ENCODE data around the gene GFRA1.

Gene GFRA1

GRCh38 chr10:116272440-116273283 lies at the start of gene GFRA1:
Gene GFRA1 (minus strand): TSS chr10:116273206. CDS start chr10:116272029, 1,177 bp downstream.
- no peak for DNase-seq (ENCODE audit: low read depth)
- H3K4me3 ChIP-seq (ENCODE audit: low read depth, low read length), result no peak within 1 kb of the TSS
- no peak for TF ChIP-seq POLR2A (IDR thresholded peaks at IDR 0.05; ENCODE audit: extremely low read depth, insufficient read length)
- TF ChIP-seq MYC (IDR thresholded peaks at IDR 0.05; ENCODE audit: low read depth, low read length), result no peak
- TF ChIP-seq MAX (IDR thresholded peaks at IDR 0.05; ENCODE audit: low read depth, low read length), result no peak
- TF ChIP-seq CTCF (IDR thresholded peaks at IDR 0.05; ENCODE audit: low read depth, low read length), result no peak

- TF ChIP-seq CTCF (IDR thresholded peaks at IDR 0.05; ENCODE audit: low read depth, low read length) (no peak), MAX (IDR thresholded peaks at IDR 0.05; ENCODE audit: low read depth, low read length) (no peak)
- peak; percentile 12 for DNase-seq (ENCODE audit: low read depth)
- no peak overlapping the region for H3K4me3 ChIP-seq (ENCODE audit: low read depth, low read length)
Measured at GRCh38 chr10:116316503-116316902, 43.5 kb upstream of the GFRA1 start.

- TF ChIP-seq MAX (IDR thresholded peaks at IDR 0.05; ENCODE audit: low read depth, low read length), result no peak
- TF ChIP-seq MYC (IDR thresholded peaks at IDR 0.05; ENCODE audit: low read depth, low read length), result no peak
- TF ChIP-seq CTCF (IDR thresholded peaks at IDR 0.05; ENCODE audit: low read depth, low read length), result no peak
- TF ChIP-seq POLR2A (IDR thresholded peaks at IDR 0.05; ENCODE audit: extremely low read depth, insufficient read length), result no peak
- DNase-seq (ENCODE audit: low read depth), result no peak
- no peak overlapping the region for H3K4me3 ChIP-seq (ENCODE audit: low read depth, low read length)
Measured at GRCh38 chr10:116312548-116312947, 39.5 kb upstream of the GFRA1 start.

GRCh38 chr10:116311706-116312490 lies 38.9 kb upstream of the GFRA1 start:
- TF ChIP-seq CTCF (IDR thresholded peaks at IDR 0.05; ENCODE audit: low read depth, low read length) (no peak), POLR2A (IDR thresholded peaks at IDR 0.05; ENCODE audit: extremely low read depth, insufficient read length) (no peak), MAX (IDR thresholded peaks at IDR 0.05; ENCODE audit: low read depth, low read length) (no peak), MYC (IDR thresholded peaks at IDR 0.05; ENCODE audit: low read depth, low read length) (no peak)
- no peak for DNase-seq (ENCODE audit: low read depth)
- no peak overlapping the region for H3K4me3 ChIP-seq (ENCODE audit: low read depth, low read length)

- H3K4me3 ChIP-seq (ENCODE audit: low read depth, low read length), result no peak overlapping the region
- no peak for TF ChIP-seq POLR2A (IDR thresholded peaks at IDR 0.05; ENCODE audit: extremely low read depth, insufficient read length)
- DNase-seq (ENCODE audit: low read depth), result no peak
Measured at GRCh38 chr10:116311016-116311415, 38.0 kb upstream of the GFRA1 start.

- DNase-seq (ENCODE audit: low read depth), result no peak
- H3K4me3 ChIP-seq (ENCODE audit: low read depth, low read length), result no peak overlapping the region
- TF ChIP-seq MAX (IDR thresholded peaks at IDR 0.05; ENCODE audit: low read depth, low read length) (no peak), CTCF (IDR thresholded peaks at IDR 0.05; ENCODE audit: low read depth, low read length) (no peak), MYC (IDR thresholded peaks at IDR 0.05; ENCODE audit: low read depth, low read length) (no peak)
Measured at GRCh38 chr10:116307455-116307854, 34.4 kb upstream of the GFRA1 start.

All from NB4 (cell line).